ENCODE results near the gene DNAJB7.
A peak's percentile ranks its signal among the peaks of the same experiment; 100 is the strongest.

DNAJB7 gene

GRCh38 chr22:40867109-40867508, 5.2 kb upstream of the DNAJB7 start:
- no peak for TF ChIP-seq CTCF (IDR thresholded peaks at IDR 0.05; ENCODE audit: insufficient read depth, low read length, poor library complexity, severe bottlenecking)
- DNase-seq (ENCODE audit: extremely low read depth, insufficient read length): no peak
- Histone ChIP-seq H3K27me3 (replicated peaks; ENCODE audit: control insufficient read depth, insufficient read depth, low read length) (no peaks in the 10 kb centered on the region), H3K36me3 (ENCODE audit: control insufficient read depth, insufficient read depth, low read length) (no peaks in the 10 kb centered on the region; the same call in 1 of the 2 replicates), H3K4me3 (replicated peaks; ENCODE audit: low read depth, low read length) (no peak overlapping the region)

GRCh38 chr22:40862537-40862936, 624 bp upstream of the DNAJB7 start:
- no peak for TF ChIP-seq CTCF (IDR thresholded peaks at IDR 0.05; ENCODE audit: insufficient read depth, low read length, poor library complexity, severe bottlenecking)

DNA sequence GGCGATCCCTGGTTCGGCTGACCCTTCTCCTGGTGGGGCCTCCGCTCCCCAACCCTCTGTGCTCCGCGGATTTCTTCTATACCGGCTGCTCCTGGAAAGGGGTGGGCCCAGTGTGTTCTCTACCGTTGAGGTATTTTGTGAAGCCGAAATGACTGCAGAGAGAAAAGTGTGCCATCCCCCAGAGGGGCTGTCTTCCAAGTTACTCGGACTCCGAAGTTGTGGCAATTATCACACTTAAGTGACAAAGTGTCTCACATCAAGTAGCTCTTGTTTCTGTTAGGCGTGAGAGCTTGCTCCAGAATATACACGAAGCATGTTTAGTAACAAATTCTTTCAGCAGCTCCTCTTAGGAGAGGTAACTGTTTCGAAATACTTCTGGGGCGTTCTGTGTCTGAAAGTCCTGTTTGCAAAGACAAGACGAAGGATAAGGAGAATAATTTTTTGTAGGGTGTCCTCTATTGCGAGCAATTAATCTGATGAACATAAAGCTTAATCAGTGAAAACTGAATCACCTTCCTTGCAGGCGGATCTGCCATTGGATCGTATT, 4.5 kb downstream of the DNAJB7 start:
- TF ChIP-seq CTCF (IDR thresholded peaks at IDR 0.05; ENCODE audit: insufficient read depth, low read length, poor library complexity, severe bottlenecking): no peak
- Histone ChIP-seq H3K36me3 (ENCODE audit: control insufficient read depth, insufficient read depth, low read length) (no peaks in the 10 kb centered on the region; the same call in none of the 2 replicates), H3K4me3 (replicated peaks; ENCODE audit: low read depth, low read length) (peak overlapping the region; percentile 99), H3K27me3 (replicated peaks; ENCODE audit: control insufficient read depth, insufficient read depth, low read length) (no peaks in the 10 kb centered on the region)
- no peak for DNase-seq (ENCODE audit: extremely low read depth, insufficient read length)

More at GRCh38 chr22:40862537-40862936, 624 bp upstream of the DNAJB7 start:
- DNase-seq (ENCODE audit: extremely low read depth, insufficient read length): no peak
- Histone ChIP-seq H3K36me3 (ENCODE audit: control insufficient read depth, insufficient read depth, low read length) (no peaks in the 10 kb centered on the region; the same call in none of the 2 replicates), H3K4me3 (replicated peaks; ENCODE audit: low read depth, low read length) (no peak overlapping the region), H3K27me3 (replicated peaks; ENCODE audit: control insufficient read depth, insufficient read depth, low read length) (no peaks in the 10 kb centered on the region)

GRCh38 chr22:40856513-40857308, 5.2 kb downstream of the DNAJB7 start, which contains the start of the genes ST13 and XPNPEP3:
Gene ST13 (minus strand): TSS chr22:40856639. CDS start chr22:40856540, 99 bp downstream.
Gene XPNPEP3 (plus strand): TSS chr22:40857148. CDS start chr22:40857182, 34 bp downstream.
- DNase-seq (ENCODE audit: extremely low read depth, insufficient read length): peak; percentile 96
- peak; percentile 38 for TF ChIP-seq CTCF (IDR thresholded peaks at IDR 0.05; ENCODE audit: insufficient read depth, low read length, poor library complexity, severe bottlenecking)
- Histone ChIP-seq H3K27me3 (replicated peaks; ENCODE audit: control insufficient read depth, insufficient read depth, low read length) (no peaks in the 10 kb centered on the region), H3K36me3 (ENCODE audit: control insufficient read depth, insufficient read depth, low read length) (no peaks in the 10 kb centered on the region; the same call in none of the 2 replicates), H3K4me3 (replicated peaks; ENCODE audit: low read depth, low read length) (peak within 1 kb of the TSS; percentile 99)

GRCh38 chr22:40855979-40856512, 5.9 kb downstream of the DNAJB7 start:
- DNase-seq (ENCODE audit: extremely low read depth, insufficient read length): peak; percentile 61
- Histone ChIP-seq H3K27me3 (replicated peaks; ENCODE audit: control insufficient read depth, insufficient read depth, low read length) (no peaks in the 10 kb centered on the region), H3K4me3 (replicated peaks; ENCODE audit: low read depth, low read length) (peak overlapping the region; percentile 99), H3K36me3 (ENCODE audit: control insufficient read depth, insufficient read depth, low read length) (no peaks in the 10 kb centered on the region; the same call in 1 of the 2 replicates)
- no peak for TF ChIP-seq CTCF (IDR thresholded peaks at IDR 0.05; ENCODE audit: insufficient read depth, low read length, poor library complexity, severe bottlenecking)

Measured in GM06990 (cell line).